ENCODE data around the gene KIF26B.

- no peak for TF ChIP-seq CTCF (IDR thresholded peaks at IDR 0.05)
- TF ChIP-seq POLR2A (IDR thresholded peaks at IDR 0.05) = no peak
- no peak for TF ChIP-seq EP300 (IDR thresholded peaks at IDR 0.05)
Observed at GRCh38 chr1:245673881-245674414, 519.2 kb downstream of the KIF26B start.

All from tibial nerve (tissue), 4 donors.